GM06990 (cell line): ENCODE measurements around the gene PPDPF.
A peak's percentile ranks its signal among the peaks of the same experiment; 100 is the strongest.

ENCODE experiments used
- DNase-seq: peaks from one replicate; pipeline ENCODE4 v3.0.0-alpha.2; 2011; ENCODE audit not compliant: insufficient read length; ENCODE audit errors: extremely low read depth
- H3K27me3 ChIP-seq: replicated peaks from 2 replicates; pipeline ENCODE4 v1.6.0; 2011; ENCODE audit warnings: low read length; ENCODE audit not compliant: control insufficient read depth, insufficient read depth
- H3K36me3 ChIP-seq: 2 replicates; pipeline ENCODE4 v1.5.1; 2011; ENCODE audit warnings: low read length; ENCODE audit not compliant: control insufficient read depth, insufficient read depth
- H3K4me3 ChIP-seq: replicated peaks from 2 replicates; pipeline ENCODE4 v1.5.1; 2011; ENCODE audit warnings: low read depth, mild to moderate bottlenecking, control low read depth, low read length
- CTCF ChIP-seq: IDR thresholded peaks from 2 replicates; pipeline ENCODE4 v1.5.1; 2011; ENCODE audit warnings: low read length, control low read depth, mild to moderate bottlenecking, inconsistent platforms; ENCODE audit not compliant: insufficient read depth, poor library complexity, severe bottlenecking

Gene PPDPF

GRCh38 chr20:63520504-63520933 lies at the start of gene PPDPF:
PPDPF (plus strand) TSS chr20:63520765; CDS start chr20:63521309, 544 bp downstream.
- Histone ChIP-seq H3K4me3 (peak within 1 kb of the TSS; percentile 90), H3K27me3 (no peaks in the 10 kb centered on the region), H3K36me3 (peaks cover 13% of the 10 kb centered on the region)
- TF ChIP-seq CTCF, result no peak
- DNase-seq, result peak; percentile 87

- TF ChIP-seq CTCF, result no peak
- no peak overlapping the region for H3K4me3 ChIP-seq
- no peak for DNase-seq
- no peaks in the 10 kb centered on the region for H3K36me3 ChIP-seq
- H3K27me3 ChIP-seq, result peaks cover 5% of the 10 kb centered on the region
These were observed 49.4 kb upstream of the PPDPF start for GRCh38 chr20:63471002-63471716.

- Histone ChIP-seq H3K36me3 (no peaks in the 10 kb centered on the region), H3K4me3 (no peak overlapping the region), H3K27me3 (peaks cover 5% of the 10 kb centered on the region)
- DNase-seq, result no peak
- no peak for TF ChIP-seq CTCF
These were observed 48.9 kb upstream of the PPDPF start for GRCh38 chr20:63471717-63471980.

GRCh38 chr20:63471981-63472831 lies 48.4 kb upstream of the PPDPF start, which contains the start of gene KCNQ2:
KCNQ2 (minus strand) TSS chr20:63472655; CDS start chr20:63472463, 192 bp downstream.
- no peak within 1 kb of the TSS for H3K4me3 ChIP-seq
- H3K36me3 ChIP-seq, result no peaks in the 10 kb centered on the region
- H3K27me3 ChIP-seq, result peaks cover 5% of the 10 kb centered on the region
- TF ChIP-seq CTCF, result no peak
- DNase-seq, result no peak

- no peak for DNase-seq
- Histone ChIP-seq H3K27me3 (peaks cover 5% of the 10 kb centered on the region), H3K36me3 (no peaks in the 10 kb centered on the region), H3K4me3 (no peak overlapping the region)
- no peak for TF ChIP-seq CTCF
These were observed 47.6 kb upstream of the PPDPF start for GRCh38 chr20:63472862-63473390.
